Activated CD4-positive, alpha-beta T cell treated with anti-CD3 and anti-CD28 coated beads for 36 hours (primary cell): Measurements from ENCODE around the gene G6PC3. TPM values are rescaled to one million over a fixed set of nuclear protein-coding genes. Genes with fewer than 3 reads are reported as not detected.
"Not testable (repeated sequence)": the region's sequence is repeated elsewhere in the genome, so short reads cannot be mapped to it uniquely, and the experiment has no call there.

Source experiments
- ATAC-seq: fragments of 200-7000 bp; cut with Tn5 transposase; one replicate; pipeline ENCODE4 v1.10.0; 2021; ENCODE audit warnings: mild to moderate bottlenecking, moderate library complexity
- CTCF ChIA-PET: fragments of 350-600 bp; sonication (Branson Sonifier 250); formaldehyde crosslinking; loops from one replicate; lab custom pipeline; 2021; ENCODE audit warnings: antibody characterized with exemption; lab: Charles Lee
- POLR2A ChIA-PET: fragments of 350-600 bp; sonication (Branson Sonifier 250); formaldehyde crosslinking; loops from one replicate; lab custom pipeline; 2021; ENCODE audit warnings: antibody characterized with exemption, inconsistent platforms; lab: Charles Lee
- DNase-seq: peaks from one replicate; pipeline ENCODE4 v3.0.0-alpha.2; 2020
- H3K27ac Mint-ChIP-seq: one replicate; pipeline ENCODE4 v1.8.0; 2021; ENCODE audit warnings: mixed read lengths
- H3K27me3 Mint-ChIP-seq: one replicate; pipeline ENCODE4 v1.8.0; 2021; ENCODE audit warnings: mixed read lengths
- H3K36me3 Mint-ChIP-seq: one replicate; pipeline ENCODE4 v1.8.0; 2021; ENCODE audit warnings: low read depth, mixed read lengths
- H3K4me1 Mint-ChIP-seq: one replicate; pipeline ENCODE4 v1.8.0; 2021; ENCODE audit warnings: mixed read lengths
- H3K4me3 Mint-ChIP-seq: one replicate; pipeline ENCODE4 v1.8.0; 2021; ENCODE audit warnings: mild to moderate bottlenecking, moderate library complexity, mixed read lengths
- H3K9me3 Mint-ChIP-seq: one replicate; pipeline ENCODE4 v1.8.0; 2021; ENCODE audit warnings: low read depth, mixed read lengths
- intact Hi-C, 2 experiments: fragments of 100-400 bp; cut with DNase I in 1 of 2; cut with micrococcal nuclease in 1 of 2; formaldehyde crosslinking; loops; one replicate each; pipeline versions ENCODE4 v1.14.2 to v1.15.1; 2022 to 2024; cut with DNase I, micrococcal nuclease
- total RNA-seq, 2 experiments: library from RNA; stranded (reverse); gene quantifications; one replicate each; pipeline ENCODE4 v1.2.3, GENCODE V29; 2021

G6PC3 gene
- total RNA-seq, 2 experiments from 2014 or later, result 21.3 to 22.0 TPM

- H3K27me3 Mint-ChIP-seq, result no peaks in the 10 kb centered on the region
- POLR2A ChIA-PET, result interaction anchor here (0.6 kb wide), 2 partner anchors 11 to 21 kb away, joined by 3 to 8 read pairs; no protein-coding TSS in a partner anchor
- ATAC-seq (no peak), DNase-seq (no peak)
- H3K4me3 Mint-ChIP-seq, result no peak overlapping the region
- H3K27ac Mint-ChIP-seq, result no peak overlapping the region
- peaks cover 22% of the 10 kb centered on the region for H3K4me1 Mint-ChIP-seq
- no peaks in the 10 kb centered on the region for H3K9me3 Mint-ChIP-seq
- intact Hi-C loops, result loop anchor here (5.0 kb wide), 4 partner anchors 47 to 1442 kb away; partner anchors contain the start of genes G6PC3 (in 1 of the 2) and PLEKHH3 (in 1 of the 2)
- no peaks in the 10 kb centered on the region for H3K36me3 Mint-ChIP-seq
- CTCF ChIA-PET, result no interaction called here
Observed at GRCh38 chr17:44119798-44120197, 49.3 kb downstream of the G6PC3 start.

- POLR2A ChIA-PET, H3K9me3 Mint-ChIP-seq, H3K27ac Mint-ChIP-seq: not testable (repeated sequence)
Observed at GRCh38 chr17:44120281-44120680, 49.7 kb downstream of the G6PC3 start.

GRCh38 chr17:44120851-44121605 lies 50.5 kb downstream of the G6PC3 start:
- no peak for ATAC-seq
- Mint-ChIP-seq H3K36me3 (no peaks in the 10 kb centered on the region), H3K27me3 (no peaks in the 10 kb centered on the region), H3K9me3 (no peaks in the 10 kb centered on the region), H3K4me3 (no peak overlapping the region), H3K4me1 (peaks cover 22% of the 10 kb centered on the region), H3K27ac (no peak overlapping the region)
- CTCF ChIA-PET, result interaction anchor here (0.6 to 1.4 kb wide), 2 partner anchors 17 to 568 kb away, joined by 3 to 4 read pairs; no protein-coding TSS in a partner anchor
- no peak for DNase-seq
- intact Hi-C loops, result loop anchor here (5.0 kb wide), 4 partner anchors 49 to 1444 kb away; partner anchors contain the start of genes G6PC3 (in 1 of the 2) and PLEKHH3 (in 1 of the 2)
- POLR2A ChIA-PET, result interaction anchor here (1.3 kb wide), 1 partner anchor 17 kb away, joined by 5 read pairs; no protein-coding TSS in a partner anchor

More at GRCh38 chr17:44120281-44120680, 49.7 kb downstream of the G6PC3 start:
- not testable (repeated sequence) for H3K36me3 Mint-ChIP-seq, H3K27me3 Mint-ChIP-seq, DNase-seq, H3K4me3 Mint-ChIP-seq, ATAC-seq
- CTCF ChIA-PET, result interaction anchor here (0.6 kb wide), 1 partner anchor 568 kb away, joined by 3 read pairs; no protein-coding TSS in a partner anchor
- H3K4me1 Mint-ChIP-seq, result peaks cover 22% of the 10 kb centered on the region
- intact Hi-C loops, result loop anchor here (5.0 kb wide), 4 partner anchors 48 to 1443 kb away; partner anchors contain the start of genes G6PC3 (in 1 of the 2) and PLEKHH3 (in 1 of the 2)

GRCh38 chr17:44121997-44122815 lies 51.7 kb downstream of the G6PC3 start:
- Mint-ChIP-seq H3K27me3 (no peaks in the 10 kb centered on the region), H3K4me3 (peak overlapping the region; percentile 87), H3K4me1 (peaks cover 22% of the 10 kb centered on the region), H3K27ac (no peak overlapping the region), H3K36me3 (no peaks in the 10 kb centered on the region), H3K9me3 (no peaks in the 10 kb centered on the region)
- intact Hi-C loops, result loop anchor here (2.0 to 5.0 kb wide), 5 partner anchors 50 to 1445 kb away; partner anchors contain the start of genes G6PC3 (in 1 of the 2), PLEKHH3 (in 1 of the 2) and TMUB2 (in 1 of the 2)
- ChIA-PET POLR2A (interaction anchor here (1.3 to 1.8 kb wide), 2 partner anchors 16 to 64 kb away, joined by 5 to 8 read pairs; partner anchors contain the start of gene TMUB2), CTCF (interaction anchor here (0.8 to 2.0 kb wide), 8 partner anchors 13 to 239 kb away, joined by 3 to 11 read pairs (median 4); no protein-coding TSS in a partner anchor)
- ATAC-seq (no peak), DNase-seq (no peak)

GRCh38 chr17:44122816-44123355 lies 52.4 kb downstream of the G6PC3 start:
- ChIA-PET POLR2A (interaction anchor here (0.6 to 1.8 kb wide), 9 partner anchors 11 to 240 kb away, joined by 3 to 13 read pairs (median 3); partner anchors contain the start of genes G6PC3 and TMUB2), CTCF (interaction anchor here (0.6 to 2.0 kb wide), 24 partner anchors 7 to 239 kb away, joined by 3 to 11 read pairs (median 4); partner anchors contain the start of genes MPP2 and TMUB2)
- DNase-seq, result peak; percentile 25

GRCh38 chr17:44123356-44124117 lies 53.0 kb downstream of the G6PC3 start, which contains the start of gene HDAC5:
TSS of gene HDAC5 (minus strand) at chr17:44123641. CDS start at chr17:44117515, 6,126 bp downstream.
- no peaks in the 10 kb centered on the region for H3K27me3 Mint-ChIP-seq
- H3K4me3 Mint-ChIP-seq, result peak within 1 kb of the TSS; percentile 87
- ChIA-PET POLR2A (interaction anchor here (0.6 to 1.8 kb wide), 10 partner anchors 11 to 240 kb away, joined by 3 to 13 read pairs (median 3); partner anchors contain the start of genes G6PC3 and TMUB2), CTCF (interaction anchor here (0.6 to 2.0 kb wide), 27 partner anchors 8 to 238 kb away, joined by 3 to 11 read pairs (median 4); partner anchors contain the start of genes G6PC3, MPP2 and TMUB2)
- H3K4me1 Mint-ChIP-seq, result peaks cover 22% of the 10 kb centered on the region
- ATAC-seq (peak; percentile 97), DNase-seq (peak; percentile 98)
- H3K9me3 Mint-ChIP-seq, result no peaks in the 10 kb centered on the region
- peak within 1 kb of the TSS; percentile 97 for H3K27ac Mint-ChIP-seq
- no peaks in the 10 kb centered on the region for H3K36me3 Mint-ChIP-seq
- intact Hi-C loops, result loop anchor here (1.0 to 5.0 kb wide), 13 partner anchors 18 to 1446 kb away; partner anchors contain the start of genes G6PC3 (in 2 of the 2), HROB (in 2 of the 2), TMUB2 (in 2 of the 2) and LSM12 (in 1 of the 2)

More at GRCh38 chr17:44122816-44123355, 52.4 kb downstream of the G6PC3 start:
- H3K9me3 Mint-ChIP-seq, result no peaks in the 10 kb centered on the region
- H3K27me3 Mint-ChIP-seq, result no peaks in the 10 kb centered on the region
- intact Hi-C loops, result loop anchor here (1.0 to 5.0 kb wide), 13 partner anchors 18 to 1446 kb away; partner anchors contain the start of genes G6PC3 (in 2 of the 2), TMUB2 (in 2 of the 2), HROB (in 1 of the 2) and LSM12 (in 1 of the 2)
- H3K27ac Mint-ChIP-seq, result peak overlapping the region; percentile 62
- no peak for ATAC-seq
- peaks cover 22% of the 10 kb centered on the region for H3K4me1 Mint-ChIP-seq
- peak overlapping the region; percentile 87 for H3K4me3 Mint-ChIP-seq
- H3K36me3 Mint-ChIP-seq, result no peaks in the 10 kb centered on the region

- H3K4me1 Mint-ChIP-seq, result peaks cover 20% of the 10 kb centered on the region
- no peaks in the 10 kb centered on the region for H3K36me3 Mint-ChIP-seq
- H3K9me3 Mint-ChIP-seq, result no peaks in the 10 kb centered on the region
- peak; percentile 3 for ATAC-seq
- peak overlapping the region; percentile 97 for H3K27ac Mint-ChIP-seq
- CTCF ChIA-PET, result interaction anchor here (0.6 to 2.0 kb wide), 18 partner anchors 8 to 237 kb away, joined by 3 to 6 read pairs (median 3); partner anchors contain the start of genes G6PC3 and MPP2
- intact Hi-C loops, result loop anchor here (1.0 to 5.0 kb wide), 5 partner anchors 17 to 1447 kb away; partner anchors contain the start of genes G6PC3 (in 1 of the 2), HROB (in 1 of the 2) and PLEKHH3 (in 1 of the 2)
- peak overlapping the region; percentile 87 for H3K4me3 Mint-ChIP-seq
- H3K27me3 Mint-ChIP-seq, result no peaks in the 10 kb centered on the region
- POLR2A ChIA-PET, result interaction anchor here (0.6 to 1.8 kb wide), 7 partner anchors 12 to 67 kb away, joined by 3 to 13 read pairs (median 4); partner anchors contain the start of gene TMUB2
- DNase-seq, result no peak
Observed at GRCh38 chr17:44124118-44124438, 53.5 kb downstream of the G6PC3 start.
